IMR-90 (cell line): ENCODE results near the gene ATXN10. TPM values are rescaled to one million over a fixed set of nuclear protein-coding genes. Genes with fewer than 3 reads are reported as not detected.

ENCODE experiments used
- ATAC-seq: fragments of 200-7000 bp; cut with Tn5 transposase; 2 replicates; pipeline ENCODE4 v1.9.1; 2020; ENCODE audit warnings: low read depth, mild to moderate bottlenecking, moderate library complexity
- BruUV-seq: library from RNA; stranded (reverse); fragments of 400-500 nt; replicated peaks from 2 replicates; lab custom pipeline; 2021; lab: Mats Ljungman, UMichigan
- CTCF ChIA-PET: fragments of 300-600 bp; formaldehyde crosslinking; extraction: SDS; loops from one replicate; lab custom pipeline; 2021; ENCODE audit warnings: antibody characterized with exemption; lab: Yijun Ruan, JAX
- POLR2A ChIA-PET: fragments of 300-600 bp; sonication (Branson Sonifier 250); formaldehyde crosslinking; loops from one replicate; lab custom pipeline; 2022; ENCODE audit warnings: antibody characterized with exemption; ENCODE audit not compliant: unreplicated experiment; lab: Charles Lee
- DNase-seq: peaks from one replicate; pipeline ENCODE4 v3.0.0; 2013
- H2AFZ ChIP-seq: replicated peaks from 2 replicates; pipeline ENCODE3; 2013; ENCODE audit warnings: low read length, mild to moderate bottlenecking; ENCODE audit not compliant: poor library complexity
- H2AK5ac ChIP-seq: 2 replicates; pipeline ENCODE4 v1.6.1; 2013; ENCODE audit warnings: low read depth, low read length, inconsistent platforms
- H2AK9ac ChIP-seq: replicated peaks from 2 replicates; pipeline ENCODE3; 2013; ENCODE audit warnings: mild to moderate bottlenecking, low read depth, low read length, moderate library complexity; ENCODE audit not compliant: poor library complexity
- H2BK120ac ChIP-seq: 2 replicates; pipeline ENCODE4 v1.6.1; 2013; ENCODE audit warnings: low read depth, low read length, inconsistent platforms
- H2BK15ac ChIP-seq: 3 replicates; pipeline ENCODE4 v1.6.1; 2013; ENCODE audit warnings: low read depth, low read length, inconsistent platforms
- H2BK20ac ChIP-seq: 2 replicates; pipeline ENCODE4 v1.6.1; 2013; ENCODE audit warnings: low read depth, mild to moderate bottlenecking, inconsistent platforms, low read length, moderate library complexity
- H2BK5ac ChIP-seq: 2 replicates; pipeline ENCODE4 v1.6.1; 2013; ENCODE audit warnings: mild to moderate bottlenecking, low read depth, low read length, inconsistent platforms; ENCODE audit not compliant: poor library complexity, severe bottlenecking
- H3K14ac ChIP-seq: replicated peaks from 2 replicates; pipeline ENCODE4 v1.6.1; 2013; ENCODE audit warnings: low read depth, low read length, inconsistent platforms
- H3K18ac ChIP-seq: 2 replicates; pipeline ENCODE4 v1.6.1; 2013; ENCODE audit warnings: low read depth, low read length, control low read depth
- H3K23ac ChIP-seq: 2 replicates; pipeline ENCODE4 v1.6.1; 2013; ENCODE audit warnings: low read depth, low read length, inconsistent platforms
- H3K27ac ChIP-seq: 2 replicates; pipeline ENCODE4 v1.5.1; 2013; ENCODE audit warnings: mild to moderate bottlenecking, control low read depth, low read length; ENCODE audit not compliant: insufficient read depth
- H3K27me3 ChIP-seq: 2 replicates; pipeline ENCODE4 v1.6.1; 2013; ENCODE audit warnings: low read length; ENCODE audit not compliant: control insufficient read depth, insufficient read depth
- H3K36me3 ChIP-seq: 2 replicates; pipeline ENCODE4 v1.6.1; 2013; ENCODE audit warnings: low read length, mixed read lengths; ENCODE audit not compliant: control insufficient read depth, insufficient read depth
- H3K4ac ChIP-seq: 2 replicates; pipeline ENCODE4 v1.6.1; 2013; ENCODE audit warnings: low read depth, low read length, inconsistent platforms
- H3K4me1 ChIP-seq: 2 replicates; pipeline ENCODE4 v1.6.1; 2013; ENCODE audit warnings: low read length, mixed read lengths; ENCODE audit not compliant: control insufficient read depth, insufficient read depth
- H3K4me2 ChIP-seq: 2 replicates; pipeline ENCODE4 v1.6.1; 2013; ENCODE audit warnings: low read depth, mild to moderate bottlenecking, control low read depth, low read length, moderate library complexity
- H3K4me3 ChIP-seq: 2 replicates; pipeline ENCODE4 v1.5.1; 2013; ENCODE audit warnings: low read depth, mild to moderate bottlenecking, control low read depth, low read length, moderate library complexity; ENCODE audit not compliant: insufficient read depth
- H3K56ac ChIP-seq: 2 replicates; pipeline ENCODE4 v1.6.1; 2013; ENCODE audit warnings: low read length, inconsistent platforms; ENCODE audit not compliant: insufficient read depth; ENCODE audit errors: extremely low read depth
- H3K79me1 ChIP-seq, 2 experiments: 2 replicates each; pipeline ENCODE4 v1.6.1; 2013; ENCODE audit warnings: low read length in 2 of 2, inconsistent platforms in 1 of 2, low read depth in 1 of 2
- H3K9ac ChIP-seq: 2 replicates; pipeline ENCODE4 v1.6.1; 2013; ENCODE audit warnings: low read depth, low read length, control low read depth
- H3K9me1 ChIP-seq: 2 replicates; pipeline ENCODE4 v1.6.1; 2013; ENCODE audit warnings: low read length, inconsistent platforms; ENCODE audit not compliant: insufficient read depth
- H3K9me3 ChIP-seq: 2 replicates; pipeline ENCODE4 v1.6.1; 2013; ENCODE audit warnings: low read length; ENCODE audit not compliant: control insufficient read depth, insufficient read depth
- H4K20me1 ChIP-seq: 2 replicates; pipeline ENCODE4 v1.6.1; 2013; ENCODE audit warnings: low read length, inconsistent platforms; ENCODE audit not compliant: insufficient read depth
- H4K5ac ChIP-seq: 2 replicates; pipeline ENCODE4 v1.6.1; 2013; ENCODE audit warnings: mild to moderate bottlenecking, low read depth, low read length, control low read depth
- H4K8ac ChIP-seq, 2 experiments: 2 replicates each; pipeline ENCODE4 v1.6.1; 2013; ENCODE audit warnings: low read depth in 2 of 2, low read length in 2 of 2, control low read depth in 1 of 2, inconsistent platforms in 1 of 2
- H4K91ac ChIP-seq: 2 replicates; pipeline ENCODE4 v1.6.1; 2013; ENCODE audit warnings: low read depth, low read length, inconsistent platforms; ENCODE audit not compliant: insufficient read depth
- FOS ChIP-seq: fragments of 150-350 bp; IDR thresholded peaks from 2 replicates; pipeline ENCODE4 v1.6.1; 2016; ENCODE audit warnings: low read depth, low read length
- MAFK ChIP-seq: IDR thresholded peaks from 2 replicates; pipeline ENCODE4 v1.6.1; 2012; ENCODE audit warnings: low read depth, low read length, improper control_type of control experiment
- NFE2L2 ChIP-seq: fragments of 150-350 bp; IDR thresholded peaks from 2 replicates; pipeline ENCODE4 v1.6.1; 2016; ENCODE audit warnings: low read depth, mild to moderate bottlenecking, low read length
- SMC3 ChIP-seq: fragments of 150-350 bp; IDR thresholded peaks from 2 replicates; pipeline ENCODE4 v1.6.1; 2016; ENCODE audit warnings: low read depth, mild to moderate bottlenecking, antibody characterized with exemption, low read length, moderate library complexity
- WGBS, 2 experiments: methylation state at CpG; one replicate each; pipeline versions ENCODE4 v1.1.5 to v1.1.7; 2013; ENCODE audit warnings: missing lambda C conversion rate in 2 of 2; ENCODE audit not compliant: insufficient read length in 1 of 2; ENCODE audit errors: extremely low coverage in 2 of 2; 5-methylcytosine and 5-hydroxymethylcytosine counted together
- dilution Hi-C: fragments of 300-500 bp; cut with HindIII; formaldehyde crosslinking; loops from one replicate; pipeline ENCODE4 v1.14.3; 2018; ENCODE audit warnings: low sequenced_read_pairs; ENCODE audit not compliant: unreplicated experiment
- in situ Hi-C: fragments of 300-500 bp; cut with MboI; formaldehyde crosslinking; loops from 3 replicates; pipeline ENCODE4 v1.14.3; 2019; ENCODE audit warnings: low sequenced_read_pairs, inconsistent platforms, mixed read lengths
- intact Hi-C: fragments of 100-400 bp; cut with micrococcal nuclease; formaldehyde crosslinking; loops from 2 replicates; pipeline ENCODE4 v1.10.0; 2022
- polyA plus RNA-seq, 3 experiments: library from polyadenylated mRNA; depleted of rRNA; stranded (reverse); fragments of >200 nt; gene quantifications; 2 replicates each; pipeline ENCODE4 v1.2.3, GENCODE V29; 2012; ENCODE audit warnings: low replicate concordance in 1 of 3
- total RNA-seq: library from RNA; depleted of rRNA; stranded (reverse); fragments of >200 nt; gene quantifications from 2 replicates; pipeline ENCODE4 v1.2.3, GENCODE V29; 2012

Gene ATXN10
- total and polyA plus RNA-seq, 2 of the 4 experiments (the other 2 are of a cell fraction), result 116 to 231 TPM

DNA sequence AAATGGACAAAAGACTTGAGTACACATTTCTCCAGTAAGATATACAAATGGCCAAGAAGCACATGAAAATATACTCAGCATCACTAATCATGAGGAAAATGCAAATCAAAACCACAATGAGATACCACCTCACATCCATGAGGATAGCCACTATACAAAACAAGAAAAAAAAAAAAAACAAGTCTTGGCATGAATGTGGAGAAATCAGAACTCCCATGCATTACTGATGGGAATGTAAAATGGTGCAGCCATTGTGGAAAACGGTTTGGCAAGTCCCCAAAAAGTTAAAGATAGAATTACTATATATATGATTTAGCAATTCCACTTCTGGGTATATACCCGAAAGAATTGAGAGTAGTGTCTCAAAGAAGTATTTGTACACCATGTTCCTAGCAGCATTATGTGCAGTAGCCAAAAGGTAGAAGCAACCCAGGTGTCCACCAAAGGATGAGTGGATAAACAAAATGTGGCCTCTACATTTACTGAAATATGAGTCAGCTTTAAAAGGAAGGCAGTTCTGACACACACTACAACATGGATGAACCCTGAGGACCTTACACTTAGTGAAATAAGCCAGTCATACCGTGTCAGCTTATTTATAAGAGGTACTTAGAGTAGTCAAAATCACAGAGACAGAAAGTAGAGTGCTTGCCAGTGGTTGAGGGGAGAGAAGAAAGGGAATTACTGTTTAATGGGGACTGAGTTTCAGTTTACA lies 159.1 kb downstream of the ATXN10 start:
- H3K4me2 ChIP-seq, result peak overlapping the region; percentile 12; the same call in 1 of the 2 replicates
- POLR2A ChIA-PET, result no interaction called here
- no peak overlapping the region for H2AK5ac ChIP-seq
- in situ Hi-C loops, result no loop called here
- no peak overlapping the region for H4K91ac ChIP-seq
- no peak overlapping the region; the same call in 1 of the 2 replicates for H3K18ac ChIP-seq
- H3K14ac ChIP-seq, result no peak overlapping the region
- CTCF ChIA-PET, result interaction anchor here (0.6 to 1.6 kb wide), 3 partner anchors 11 to 183 kb away, joined by 3 to 7 read pairs (median 3); no protein-coding TSS in a partner anchor
- no peak overlapping the region for H3K9ac ChIP-seq
- intact Hi-C loops, result loop anchor here (1.0 kb wide), 1 partner anchor 185 kb away; no protein-coding TSS in a partner anchor
- TF ChIP-seq FOS, result 0 out of 2 replicates have a peak, but pooled peaks have one; percentile 7
- TF ChIP-seq SMC3, result no peak
- peak; percentile 71 for TF ChIP-seq MAFK
- TF ChIP-seq NFE2L2, result peak; percentile 82
- H3K4me3 ChIP-seq, result no peak overlapping the region
- peaks cover 18% of the 10 kb centered on the region for H3K36me3 ChIP-seq
- H2AFZ ChIP-seq, result no peak overlapping the region
- H2AK9ac ChIP-seq, result no peak overlapping the region
- peaks cover 6% of the 10 kb centered on the region; the same call in 1 of the 2 replicates for H3K4me1 ChIP-seq
- no peak overlapping the region for H2BK20ac ChIP-seq
- peak overlapping the region; percentile 48 for H2BK5ac ChIP-seq
- no CpG with 5 or more reads among the region's 3 CpGs for WGBS, 2 experiments
- H3K56ac ChIP-seq, result no peak overlapping the region
- H4K8ac ChIP-seq, result 0 out of 4 replicates have a peak overlapping the region, but pooled peaks of 1 of the 2 experiments have one; percentile 38
- H3K27ac ChIP-seq, result no peak overlapping the region
- no peak overlapping the region for H3K23ac ChIP-seq
- dilution Hi-C loops, result no loop called here
- DNase-seq (peak; percentile 83), ATAC-seq (peak; percentile 70; the same call in 1 of the 2 replicates)
- peaks cover 25% of the 10 kb centered on the region; the same call in 1 of the 2 replicates for H4K20me1 ChIP-seq
- H3K9me3 ChIP-seq, result no peaks in the 10 kb centered on the region
- peaks cover 13 to 37% of the 10 kb centered on the region in 2 experiments for H3K79me1 ChIP-seq
- no peak overlapping the region for H4K5ac ChIP-seq
- H3K9me1 ChIP-seq, result peaks cover 13% of the 10 kb centered on the region; the same call in 1 of the 2 replicates
- H2BK15ac ChIP-seq, result no peak overlapping the region
- no peaks in the 10 kb centered on the region for H3K27me3 ChIP-seq
- no TSS peak for BruUV-seq
- H3K4ac ChIP-seq, result no peak overlapping the region
- no peak overlapping the region for H2BK120ac ChIP-seq
